GM12878 (cell line): ENCODE measurements around the gene FBN2. TPM values are rescaled to one million over a fixed set of nuclear protein-coding genes. Genes with fewer than 3 reads are reported as not detected.

Experiments
- ATAC-seq: fragments of 200-7000 bp; cut with Tn5 transposase; 3 replicates; pipeline ENCODE4 v1.9.1; 2020; ENCODE audit warnings: mild to moderate bottlenecking, moderate library complexity
- BruUV-seq: library from RNA; stranded (reverse); fragments of 400-500 nt; replicated peaks from 2 replicates; lab custom pipeline; 2021; lab: Mats Ljungman, UMichigan
- CTCF ChIA-PET: fragments of 300-600 bp; sonication (Branson Sonifier 250); formaldehyde crosslinking; extraction: SDS; loops from one replicate; lab custom pipeline; 2021; ENCODE audit warnings: inconsistent platforms; lab: Yijun Ruan, JAX
- POLR2A ChIA-PET: fragments of 350-600 bp; formaldehyde crosslinking; extraction: SDS; loops from one replicate; lab custom pipeline; 2021; ENCODE audit warnings: inconsistent platforms; lab: Charles Lee
- RAD21 ChIA-PET: fragments of 300-600 bp; sonication (Branson Sonifier 250); formaldehyde crosslinking; loops from one replicate; lab custom pipeline; 2023; ENCODE audit warnings: antibody characterized with exemption; ENCODE audit not compliant: unreplicated experiment; lab: Charles Lee
- SMC1A ChIA-PET: fragments of 300-600 bp; sonication (Branson Sonifier 250); formaldehyde crosslinking; loops from one replicate; lab custom pipeline; 2023; ENCODE audit not compliant: unreplicated experiment, uncharacterized antibody; lab: Charles Lee
- DNase-seq: peaks from one replicate; pipeline ENCODE4 v3.0.0-alpha.2; 2011; ENCODE audit warnings: low read depth, low spot score
- FAIRE-seq: peaks from 3 replicates; lab custom pipeline; 2011; peaks lifted over from hg19 to GRCh38; lab: Jason Lieb, UNC
- H2AFZ ChIP-seq: 2 replicates; pipeline ENCODE4 v1.6.0; 2011; ENCODE audit warnings: low read depth, low read length, control low read depth; ENCODE audit not compliant: control insufficient read depth
- H3K27ac ChIP-seq: 2 replicates; pipeline ENCODE4 v1.5.1; 2011; ENCODE audit warnings: control low read depth; ENCODE audit not compliant: control insufficient read depth, insufficient read depth
- H3K27me3 ChIP-seq, 2 experiments: replicated peaks in 1 of 2; 2 replicates each; pipeline versions ENCODE4 v1.6.0 to v1.6.1; 2011; ENCODE audit warnings: low read length in 1 of 2; ENCODE audit not compliant: control insufficient read depth in 2 of 2, insufficient read depth in 2 of 2
- H3K36me3 ChIP-seq, 2 experiments: 2 replicates each; pipeline ENCODE4 v1.5.1; 2011; ENCODE audit warnings: low read length in 1 of 2; ENCODE audit not compliant: control insufficient read depth in 2 of 2, insufficient read depth in 2 of 2
- H3K4me1 ChIP-seq: 2 replicates; pipeline ENCODE4 v1.6.1; 2011; ENCODE audit warnings: mild to moderate bottlenecking, low read length, moderate library complexity, mixed read lengths; ENCODE audit not compliant: control insufficient read depth, insufficient read depth
- H3K4me2 ChIP-seq: 2 replicates; pipeline ENCODE4 v1.6.0; 2011; ENCODE audit warnings: control low read depth; ENCODE audit not compliant: control insufficient read depth, insufficient read depth
- H3K4me3 ChIP-seq: fragments of 200-600 bp; sonication (generic); 2 replicates; pipeline ENCODE4 v1.5.1; 2016
- H3K79me2 ChIP-seq: 2 replicates; pipeline ENCODE4 v1.6.0; 2011; ENCODE audit warnings: low read length; ENCODE audit not compliant: control insufficient read depth, insufficient read depth
- H3K9ac ChIP-seq: 2 replicates; pipeline ENCODE4 v1.8.0; 2011; ENCODE audit warnings: low read length, control low read depth, mixed read lengths; ENCODE audit not compliant: control insufficient read depth, insufficient read depth
- H3K9me3 ChIP-seq: replicated peaks from 3 replicates; pipeline ENCODE4 v1.5.1; 2011; ENCODE audit warnings: mild to moderate bottlenecking, low read length; ENCODE audit not compliant: control insufficient read depth, insufficient read depth
- H4K20me1 ChIP-seq: 2 replicates; pipeline ENCODE4 v1.6.0; 2011; ENCODE audit not compliant: control insufficient read depth, insufficient read depth
- GATAD2B ChIP-seq: fragments of 450-650 bp; conservative IDR thresholded peaks from 2 replicates; pipeline ENCODE4 v1.6.1; 2017; ENCODE audit warnings: low read depth, mild to moderate bottlenecking, moderate library complexity
- MTA2 ChIP-seq: fragments of 450-650 bp; IDR thresholded peaks from 2 replicates; pipeline ENCODE4 v1.6.1; 2016; ENCODE audit warnings: low read depth, mild to moderate bottlenecking, moderate library complexity
- RCOR1 ChIP-seq: conservative IDR thresholded peaks from 2 replicates; pipeline ENCODE4 v1.6.1; 2012; ENCODE audit warnings: low read depth, low read length, improper control_type of control experiment
- REST ChIP-seq: IDR thresholded peaks from 2 replicates; pipeline ENCODE4 v1.6.1; 2012; ENCODE audit warnings: mild to moderate bottlenecking, low read depth, low read length
- STAT3 ChIP-seq: IDR thresholded peaks from 2 replicates; pipeline ENCODE4 v1.6.1; 2011; ENCODE audit warnings: low read depth, low read length, improper control_type of control experiment
- USF1 ChIP-seq: IDR thresholded peaks from 2 replicates; pipeline ENCODE4 v1.6.1; 2011; ENCODE audit warnings: borderline replicate concordance, low read depth, mild to moderate bottlenecking, moderate library complexity, mixed read lengths, low read length; ENCODE audit not compliant: insufficient read depth; ENCODE audit errors: extremely low read length
- WGBS: methylation state at CpG from one replicate; pipeline ENCODE4 v1.1.6; 2016; ENCODE audit warnings: low lambda C conversion rate; ENCODE audit not compliant: insufficient replicate concordance, insufficient coverage; ENCODE audit errors: missing lambda C conversion rate; 5-methylcytosine and 5-hydroxymethylcytosine counted together
- in situ Hi-C: fragments of 300-500 bp; cut with MboI; formaldehyde crosslinking; loops from 9 replicates; pipeline ENCODE4 v1.14.3; 2018; ENCODE audit warnings: mixed read lengths
- intact Hi-C: fragments of 100-400 bp; cut with micrococcal nuclease; formaldehyde crosslinking; loops from one replicate; pipeline ENCODE4 v1.14.2; 2022; ENCODE audit not compliant: unreplicated experiment
- polyA plus RNA-seq, 11 experiments: library from polyadenylated mRNA; depleted of rRNA in 4 of 11; unstranded in 6 of 11; stranded (reverse) in 5 of 11; fragments of >200 nt; fragmentation: Nextera tagmentation in 4 of 11; fragmentation: Illumina TruSeq in 1 of 11; extraction: Ambion mirVana in 4 of 11; extraction: Trizol in 1 of 11; gene quantifications; 1 replicate in 1 of 11; 2 replicates in 10 of 11; pipeline versions ENCODE4 v1.2.1 to v1.2.3, GENCODE V29; 2011 to 2016; ENCODE audit warnings: inconsistent platforms in 2 of 11, missing spikeins in 2 of 11, low read depth in 1 of 11
- total RNA-seq, 4 experiments: library from RNA; depleted of rRNA in 3 of 4; stranded (reverse); fragments of >200 nt in 3 of 4; fragmentation: Illumina TruSeq in 1 of 4; extraction: Trizol in 1 of 4; gene quantifications; 2 replicates each; pipeline versions ENCODE4 v1.2.1 to v1.2.3, GENCODE V29; 2013 to 2021
- TF ChIP-seq, protein P1 (sequence below): fragments of 450-650 bp; IDR thresholded peaks from 2 replicates; pipeline ENCODE4 v1.6.1; 2017; ENCODE audit warnings: borderline replicate concordance
- TF ChIP-seq, protein P2 (sequence below): IDR thresholded peaks from 2 replicates; pipeline ENCODE4 v1.6.1; 2012; ENCODE audit warnings: low read depth, low read length, improper control_type of control experiment

FBN2 gene
- total and polyA plus RNA-seq, 10 of the 15 experiments (the other 5 are each of a cell fraction or from before 2014, with no cell fraction given): 0.01 to 0.98 (median 0.10) TPM; not detected in 3

DNA sequence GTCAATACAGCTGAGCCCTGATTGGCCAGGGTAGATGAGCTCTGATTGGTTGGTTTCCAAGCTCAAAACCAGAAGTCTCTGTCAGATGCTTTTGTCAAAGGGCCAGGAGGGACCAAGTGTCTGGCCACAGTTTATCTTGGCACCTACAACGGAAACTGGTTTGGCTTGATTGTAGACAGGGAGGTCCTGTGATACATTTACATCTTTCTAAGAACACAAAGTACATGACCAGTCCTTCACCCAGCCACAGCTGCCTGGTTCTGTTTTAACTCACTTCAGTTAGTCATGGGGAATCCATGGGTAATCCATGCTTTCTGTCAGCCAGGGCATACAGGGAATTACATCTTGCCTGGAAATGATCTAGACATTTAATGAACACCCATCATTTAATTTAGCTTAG lies 283.3 kb downstream of the FBN2 start:
- no peaks in the 10 kb centered on the region for H3K9me3 ChIP-seq
- no peak for ATAC-seq

More for the DNA sequence above, 283.3 kb downstream of the FBN2 start:
- no peak overlapping the region for H3K4me2 ChIP-seq
- no peak overlapping the region for H3K9ac ChIP-seq
- CTCF ChIA-PET: interaction anchor here (0.7 kb wide), 1 partner anchor 26 kb away, joined by 3 read pairs; no protein-coding TSS in a partner anchor
- no peaks in the 10 kb centered on the region for H4K20me1 ChIP-seq
- H3K4me3 ChIP-seq: no peak overlapping the region
- no TSS peak for BruUV-seq
- WGBS: 0% methylated on average over 1 of the region's 1 CpG
- RAD21 ChIA-PET: no interaction called here
- no peak for DNase-seq
- no peak for FAIRE-seq
- TF ChIP-seq GATAD2B (no peak), USF1 (no peak), MTA2 (no peak), STAT3 (no peak), RCOR1 (no peak), REST (no peak)
- TF ChIP-seq, protein P1, sequence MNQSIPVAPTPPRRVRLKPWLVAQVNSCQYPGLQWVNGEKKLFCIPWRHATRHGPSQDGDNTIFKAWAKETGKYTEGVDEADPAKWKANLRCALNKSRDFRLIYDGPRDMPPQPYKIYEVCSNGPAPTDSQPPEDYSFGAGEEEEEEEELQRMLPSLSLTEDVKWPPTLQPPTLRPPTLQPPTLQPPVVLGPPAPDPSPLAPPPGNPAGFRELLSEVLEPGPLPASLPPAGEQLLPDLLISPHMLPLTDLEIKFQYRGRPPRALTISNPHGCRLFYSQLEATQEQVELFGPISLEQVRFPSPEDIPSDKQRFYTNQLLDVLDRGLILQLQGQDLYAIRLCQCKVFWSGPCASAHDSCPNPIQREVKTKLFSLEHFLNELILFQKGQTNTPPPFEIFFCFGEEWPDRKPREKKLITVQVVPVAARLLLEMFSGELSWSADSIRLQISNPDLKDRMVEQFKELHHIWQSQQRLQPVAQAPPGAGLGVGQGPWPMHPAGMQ: no peak
- TF ChIP-seq, protein P2, sequence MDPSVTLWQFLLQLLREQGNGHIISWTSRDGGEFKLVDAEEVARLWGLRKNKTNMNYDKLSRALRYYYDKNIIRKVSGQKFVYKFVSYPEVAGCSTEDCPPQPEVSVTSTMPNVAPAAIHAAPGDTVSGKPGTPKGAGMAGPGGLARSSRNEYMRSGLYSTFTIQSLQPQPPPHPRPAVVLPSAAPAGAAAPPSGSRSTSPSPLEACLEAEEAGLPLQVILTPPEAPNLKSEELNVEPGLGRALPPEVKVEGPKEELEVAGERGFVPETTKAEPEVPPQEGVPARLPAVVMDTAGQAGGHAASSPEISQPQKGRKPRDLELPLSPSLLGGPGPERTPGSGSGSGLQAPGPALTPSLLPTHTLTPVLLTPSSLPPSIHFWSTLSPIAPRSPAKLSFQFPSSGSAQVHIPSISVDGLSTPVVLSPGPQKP: no peak
- TF ChIP-seq, all 136 proteins: peak for 0
- Histone ChIP-seq H2AFZ (no peak overlapping the region), H3K36me3 (no peaks in the 10 kb centered on the region), H3K79me2 (no peaks in the 10 kb centered on the region), H3K27me3 (no peaks in the 10 kb centered on the region), H3K4me1 (no peaks in the 10 kb centered on the region), H3K27ac (no peak overlapping the region)
- ChIA-PET POLR2A (no interaction called here), SMC1A (interaction anchor here (2.6 kb wide), 1 partner anchor 14 kb away, joined by 9 read pairs; no protein-coding TSS in a partner anchor)
- in situ Hi-C loops: no loop called here
- intact Hi-C loops: no loop called here
